Mucosa of descending colon (tissue), 3 donors: ENCODE data around the gene SPOCD1. TPM values are rescaled to one million over a fixed set of nuclear protein-coding genes. Genes with fewer than 3 reads are reported as not detected.

Source experiments
- ATAC-seq: fragments of 200-7000 bp; cut with Tn5 transposase; one replicate; pipeline ENCODE4 v1.9.1; 2020; ENCODE audit warnings: mild to moderate bottlenecking, moderate library complexity
- DNase-seq, 3 donors: peaks; one replicate each; pipeline ENCODE4 v3.0.0-alpha.2; 2020
- H3K36me3 ChIP-seq: fragments of 200-600 bp; one replicate; pipeline ENCODE4 v1.8.0; 2021; ENCODE audit warnings: low read depth, mild to moderate bottlenecking
- H3K4me1 ChIP-seq: fragments of 200-600 bp; one replicate; pipeline ENCODE4 v1.8.0; 2021; ENCODE audit warnings: low read depth, mild to moderate bottlenecking
- H3K4me3 ChIP-seq: fragments of 200-600 bp; one replicate; pipeline ENCODE4 v1.8.0; 2021; ENCODE audit warnings: mild to moderate bottlenecking
- H3K9me3 ChIP-seq: fragments of 200-600 bp; one replicate; pipeline ENCODE4 v1.8.0; 2021; ENCODE audit warnings: mild to moderate bottlenecking
- intact Hi-C, 2 donors: fragments of 100-400 bp; cut with DNase I in 1 of 2; cut with micrococcal nuclease in 1 of 2; formaldehyde crosslinking; loops; one replicate each; pipeline versions ENCODE4 v1.11.0 to v1.11.1; 2022; cut with DNase I, micrococcal nuclease
- total RNA-seq, 3 donors: library from RNA; stranded (reverse); fragmentation: NEBNext Ultra II Directional in 2 of 3; extraction: Animal tissue kit (Norgen Biotek cat#: 25700) in 2 of 3; gene quantifications; one replicate each; pipeline versions ENCODE4 v1.2.1 to v1.2.4, GENCODE V29; 2021 to 2023
- TF ChIP-seq, protein P1 (sequence below): fragments of 200-600 bp; IDR thresholded peaks from one replicate; pipeline ENCODE4 v1.8.0; 2022; ENCODE audit warnings: antibody characterized with exemption, mild to moderate bottlenecking
- donor health status: DM: no; HTN: no; CAD: no; lungs with moderate emphysema.
- donor health status: DM: no; HTN: no; CAD: no.
- donor health status: DM: no; HTN: yes; CAD: no.

The SPOCD1 gene
- total RNA-seq, 3 donors from 2014 or later: 0.99 TPM; not detected in 2

DNA sequence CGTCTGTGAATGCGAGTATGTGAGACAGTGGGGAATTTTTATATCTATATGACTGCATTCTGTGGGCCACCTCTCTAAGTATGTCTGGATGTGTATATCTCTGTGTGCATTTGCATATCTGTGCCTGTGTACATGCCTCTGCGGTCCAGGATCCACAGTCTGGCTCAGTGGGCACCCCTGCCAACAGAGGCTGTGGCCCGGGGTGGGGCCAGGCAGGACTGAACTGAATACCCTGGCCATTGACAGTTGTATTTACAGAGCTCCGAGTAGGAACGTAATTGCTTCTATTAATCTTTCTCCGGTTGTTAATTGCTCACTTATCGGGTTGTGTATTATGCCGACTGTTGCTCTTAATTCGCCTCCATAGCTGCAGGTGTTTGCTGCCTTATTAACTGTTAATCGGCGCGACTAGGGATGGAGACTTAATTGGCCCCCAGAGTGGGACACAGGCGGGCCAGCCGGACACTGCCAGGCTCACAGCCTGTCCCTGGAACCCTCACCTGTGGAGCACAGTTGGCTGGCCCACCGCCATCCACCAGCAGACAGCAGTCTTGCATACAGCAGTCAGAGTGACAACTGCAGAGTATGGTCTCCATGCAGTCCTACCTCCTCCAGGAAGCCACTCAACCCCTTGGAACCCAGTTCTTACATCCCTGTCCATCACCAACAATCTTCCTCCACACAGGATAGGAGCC, 29.3 kb downstream of the SPOCD1 start:
- ATAC-seq (no peak), DNase-seq (no peak)
- Histone ChIP-seq H3K9me3 (no peaks in the 10 kb centered on the region), H3K4me3 (no peak overlapping the region), H3K4me1 (peaks cover 3% of the 10 kb centered on the region), H3K36me3 (no peaks in the 10 kb centered on the region)
- TF ChIP-seq, protein P1, sequence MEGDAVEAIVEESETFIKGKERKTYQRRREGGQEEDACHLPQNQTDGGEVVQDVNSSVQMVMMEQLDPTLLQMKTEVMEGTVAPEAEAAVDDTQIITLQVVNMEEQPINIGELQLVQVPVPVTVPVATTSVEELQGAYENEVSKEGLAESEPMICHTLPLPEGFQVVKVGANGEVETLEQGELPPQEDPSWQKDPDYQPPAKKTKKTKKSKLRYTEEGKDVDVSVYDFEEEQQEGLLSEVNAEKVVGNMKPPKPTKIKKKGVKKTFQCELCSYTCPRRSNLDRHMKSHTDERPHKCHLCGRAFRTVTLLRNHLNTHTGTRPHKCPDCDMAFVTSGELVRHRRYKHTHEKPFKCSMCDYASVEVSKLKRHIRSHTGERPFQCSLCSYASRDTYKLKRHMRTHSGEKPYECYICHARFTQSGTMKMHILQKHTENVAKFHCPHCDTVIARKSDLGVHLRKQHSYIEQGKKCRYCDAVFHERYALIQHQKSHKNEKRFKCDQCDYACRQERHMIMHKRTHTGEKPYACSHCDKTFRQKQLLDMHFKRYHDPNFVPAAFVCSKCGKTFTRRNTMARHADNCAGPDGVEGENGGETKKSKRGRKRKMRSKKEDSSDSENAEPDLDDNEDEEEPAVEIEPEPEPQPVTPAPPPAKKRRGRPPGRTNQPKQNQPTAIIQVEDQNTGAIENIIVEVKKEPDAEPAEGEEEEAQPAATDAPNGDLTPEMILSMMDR: no peak
- intact Hi-C loops: loop anchor here (5.0 kb wide), 2 partner anchors 119 to 124 kb away; no protein-coding TSS in a partner anchor

DNA sequence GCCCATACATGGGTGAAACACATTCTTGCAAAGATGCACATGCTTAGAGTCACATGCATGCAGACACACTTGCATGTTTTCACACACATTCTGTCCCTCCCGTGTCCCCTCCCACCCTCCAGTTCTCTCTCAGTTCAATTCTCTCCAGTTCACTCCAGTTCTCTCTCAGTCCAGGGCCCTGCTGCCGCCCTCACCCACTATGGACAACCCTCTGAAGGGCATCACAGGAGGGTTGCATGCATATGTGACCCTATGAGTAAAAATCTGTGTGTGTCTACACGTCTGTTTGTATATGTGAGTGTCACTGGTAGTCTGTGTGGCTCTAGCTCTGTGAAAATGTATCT, 29.9 kb downstream of the SPOCD1 start:
- Histone ChIP-seq H3K9me3 (no peaks in the 10 kb centered on the region), H3K36me3 (no peaks in the 10 kb centered on the region), H3K4me1 (peaks cover 3% of the 10 kb centered on the region), H3K4me3 (no peak overlapping the region)
- DNase-seq (no peak), ATAC-seq (no peak)
- intact Hi-C loops: loop anchor here (5.0 kb wide), 2 partner anchors 119 to 124 kb away; no protein-coding TSS in a partner anchor
- TF ChIP-seq, protein P1: no peak

DNA sequence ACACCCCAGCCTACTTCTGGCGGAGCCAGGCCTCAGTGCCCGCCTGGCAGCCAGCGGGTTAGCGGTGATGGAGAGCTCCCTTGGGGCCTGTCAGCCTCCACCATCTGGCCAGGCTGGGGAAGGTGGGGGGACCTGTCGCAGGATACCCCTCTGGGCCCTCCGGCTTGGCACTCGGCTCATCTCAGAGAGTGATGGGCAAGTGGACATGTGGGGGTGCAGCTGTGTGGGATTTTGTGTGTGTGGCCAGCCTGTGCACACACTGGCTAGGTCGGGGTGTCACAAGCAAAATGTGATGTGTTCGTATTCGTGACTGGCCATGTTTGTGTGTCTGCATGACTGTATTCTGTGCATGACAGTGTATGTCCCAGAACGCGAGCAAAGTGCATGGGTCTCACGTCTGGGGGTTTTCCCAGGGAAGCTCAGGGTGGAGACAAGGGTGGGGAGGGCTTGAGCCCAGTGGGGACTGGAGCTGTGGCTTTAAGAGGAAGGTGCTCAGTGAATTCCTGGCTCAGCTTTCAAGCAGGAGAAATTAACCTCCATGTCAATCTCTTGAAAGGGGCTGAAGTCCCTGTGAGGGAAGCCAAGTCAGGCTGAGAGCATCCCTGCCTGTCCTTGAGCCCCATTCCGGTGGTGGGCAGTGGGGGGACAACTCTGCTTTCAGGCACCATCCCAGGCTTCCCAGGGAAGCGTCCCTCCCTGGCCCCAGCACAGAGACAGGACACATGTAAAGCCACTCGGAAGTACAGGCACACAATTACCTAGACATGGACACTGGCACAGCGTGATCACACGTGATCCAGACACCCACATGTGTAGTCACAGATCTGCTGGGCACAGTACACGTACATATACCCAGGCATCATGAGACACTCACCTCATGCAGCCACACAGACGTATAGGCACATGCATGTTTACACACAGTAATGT, 30.5 kb downstream of the SPOCD1 start:
- Histone ChIP-seq H3K9me3 (no peaks in the 10 kb centered on the region), H3K4me1 (peaks cover 3% of the 10 kb centered on the region), H3K36me3 (no peaks in the 10 kb centered on the region), H3K4me3 (no peak overlapping the region)
- intact Hi-C loops: loop anchor here (5.0 kb wide), 2 partner anchors 118 to 123 kb away; no protein-coding TSS in a partner anchor
- DNase-seq (no peak), ATAC-seq (no peak)
- TF ChIP-seq, protein P1: no peak

DNA sequence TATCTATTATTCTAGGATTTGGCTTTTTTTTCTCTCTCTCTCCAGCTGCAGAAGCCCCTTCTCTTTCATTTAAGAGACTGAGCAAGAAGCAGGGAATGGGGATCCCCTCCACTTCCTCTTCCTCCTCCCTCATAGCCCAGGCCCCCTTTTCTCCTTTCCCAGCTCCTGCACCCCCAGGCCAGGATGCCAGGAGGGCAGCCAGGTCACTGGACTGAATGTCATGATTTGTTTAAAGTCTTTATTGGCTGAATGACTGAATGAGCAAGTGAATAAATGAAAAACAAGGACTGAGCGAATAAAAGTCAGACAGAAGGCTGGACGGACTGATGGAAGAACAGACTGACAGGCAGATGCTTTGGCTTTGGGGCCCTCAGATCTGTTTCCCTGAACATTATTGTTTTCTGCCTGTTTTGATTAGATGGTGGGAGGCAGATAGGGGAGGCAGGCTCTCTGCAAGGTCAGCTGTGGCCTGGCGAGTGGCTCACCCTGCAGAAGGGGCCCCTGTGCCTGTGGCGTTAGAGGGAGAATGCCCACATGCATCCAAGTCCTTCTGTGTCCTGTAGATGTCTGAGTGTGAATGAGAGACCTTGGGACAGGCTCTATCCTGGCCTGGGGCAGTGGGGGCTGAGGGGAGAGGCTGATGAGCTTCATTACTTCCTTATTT, 31.3 kb downstream of the SPOCD1 start:
- DNase-seq (no peak), ATAC-seq (no peak)
- TF ChIP-seq, protein P1: no peak
- H3K4me3 ChIP-seq: no peak overlapping the region
- H3K4me1 ChIP-seq: peaks cover 3% of the 10 kb centered on the region
- intact Hi-C loops: loop anchor here (5.0 kb wide), 2 partner anchors 117 to 122 kb away; no protein-coding TSS in a partner anchor
- no peaks in the 10 kb centered on the region for H3K9me3 ChIP-seq
- no peaks in the 10 kb centered on the region for H3K36me3 ChIP-seq

DNA sequence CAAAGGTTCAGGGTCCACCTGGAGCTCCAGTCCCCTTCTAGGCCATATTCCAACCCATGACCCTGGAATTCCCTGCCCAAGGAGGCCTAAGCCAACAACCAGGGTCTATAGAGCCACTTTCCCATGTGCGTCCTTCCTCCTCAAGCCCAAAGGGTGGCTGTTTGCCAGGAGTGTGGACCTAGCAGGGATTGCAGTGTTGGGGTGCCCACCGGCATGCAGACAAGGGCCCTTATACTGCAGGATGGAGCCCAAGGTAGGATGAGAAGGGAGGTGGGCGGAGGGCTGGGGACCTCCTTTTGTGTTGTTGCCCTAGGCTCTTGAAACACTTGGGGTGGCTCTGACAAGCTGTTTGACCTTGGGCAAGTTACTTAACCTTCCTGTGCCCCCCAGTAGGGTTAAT, 32.0 kb downstream of the SPOCD1 start:
- H3K9me3 ChIP-seq: no peaks in the 10 kb centered on the region
- no peaks in the 10 kb centered on the region for H3K36me3 ChIP-seq
- ATAC-seq (no peak), DNase-seq (no peak)
- H3K4me1 ChIP-seq: no peaks in the 10 kb centered on the region
- H3K4me3 ChIP-seq: no peak overlapping the region
- TF ChIP-seq, protein P1: no peak
- intact Hi-C loops: no loop called here
